Parathyroid adenoma (tissue), 2 donors: Measurements from ENCODE around the gene GSE1.
A peak's percentile ranks its signal among the peaks of the same experiment; 100 is the strongest.

ENCODE experiments used
- H2AFZ ChIP-seq: fragments of 300-600 bp; sonication (generic); one replicate; pipeline ENCODE4 v1.7.0; 2017; ENCODE audit warnings: antibody characterized with exemption, mild to moderate bottlenecking
- H3K27ac ChIP-seq: fragments of 300-600 bp; sonication (generic); one replicate; pipeline ENCODE4 v1.7.0; 2017
- H3K27me3 ChIP-seq: fragments of 300-600 bp; sonication (generic); one replicate; pipeline ENCODE4 v1.7.0; 2017; ENCODE audit warnings: low read length; ENCODE audit not compliant: control insufficient read depth, insufficient read depth
- H3K36me3 ChIP-seq: fragments of 300-600 bp; sonication (generic); one replicate; pipeline ENCODE4 v1.7.0; 2017; ENCODE audit warnings: low read length; ENCODE audit not compliant: control insufficient read depth, insufficient read depth
- H3K4me1 ChIP-seq: fragments of 300-600 bp; sonication (generic); one replicate; pipeline ENCODE4 v1.7.0; 2017; ENCODE audit warnings: control low read depth
- H3K4me2 ChIP-seq: fragments of 300-600 bp; sonication (generic); one replicate; pipeline ENCODE4 v1.7.0; 2017; ENCODE audit warnings: low read length
- H3K4me3 ChIP-seq: fragments of 300-600 bp; sonication (generic); one replicate; pipeline ENCODE4 v1.7.0; 2017; ENCODE audit warnings: low read depth, low read length
- H3K79me2 ChIP-seq: fragments of 300-600 bp; sonication (generic); one replicate; pipeline ENCODE4 v1.7.0; 2017; ENCODE audit warnings: control low read depth
- H3K9ac ChIP-seq: fragments of 300-600 bp; sonication (generic); one replicate; pipeline ENCODE4 v1.7.0; 2017; ENCODE audit warnings: mild to moderate bottlenecking
- H3K9me3 ChIP-seq: fragments of 300-600 bp; sonication (generic); one replicate; pipeline ENCODE4 v1.7.0; 2017; ENCODE audit warnings: low read length; ENCODE audit not compliant: control insufficient read depth
- CTCF ChIP-seq: fragments of 300-600 bp; sonication (generic); IDR thresholded peaks from one replicate; pipeline ENCODE4 v1.7.0; 2017; ENCODE audit warnings: antibody characterized with exemption, mild to moderate bottlenecking
- donor health status: primary hyperparathyroidism.

Gene GSE1

GRCh38 chr16:85568519-85568918 lies 44.6 kb upstream of the GSE1 start:
- H3K4me1 ChIP-seq = peaks cover 31% of the 10 kb centered on the region
- H3K9ac ChIP-seq = no peak overlapping the region
- H3K27ac ChIP-seq = no peak overlapping the region

GRCh38 chr16:85569039-85569614 lies 44.0 kb upstream of the GSE1 start:
- Histone ChIP-seq H3K27ac (peak overlapping the region; percentile 1), H3K9ac (no peak overlapping the region), H3K9me3 (no peaks in the 10 kb centered on the region)

More at GRCh38 chr16:85568519-85568918, 44.6 kb upstream of the GSE1 start:
- no peak for TF ChIP-seq CTCF
- no peak overlapping the region for H2AFZ ChIP-seq
- no peaks in the 10 kb centered on the region for H3K27me3 ChIP-seq
- H3K4me2 ChIP-seq = no peak overlapping the region
- H3K9me3 ChIP-seq = no peaks in the 10 kb centered on the region
- H3K36me3 ChIP-seq = no peaks in the 10 kb centered on the region
- H3K4me3 ChIP-seq = no peak overlapping the region
- peaks cover 79% of the 10 kb centered on the region for H3K79me2 ChIP-seq

GRCh38 chr16:85569615-85570212 lies 43.4 kb upstream of the GSE1 start:
- Histone ChIP-seq H3K36me3 (no peaks in the 10 kb centered on the region), H3K9me3 (no peaks in the 10 kb centered on the region), H3K4me3 (no peak overlapping the region), H3K9ac (no peak overlapping the region), H3K27ac (peak overlapping the region; percentile 1), H3K79me2 (peaks cover 79% of the 10 kb centered on the region), H3K4me2 (peak overlapping the region; percentile 39), H3K27me3 (no peaks in the 10 kb centered on the region), H3K4me1 (peaks cover 23% of the 10 kb centered on the region), H2AFZ (no peak overlapping the region)
- no peak for TF ChIP-seq CTCF

More at GRCh38 chr16:85569039-85569614, 44.0 kb upstream of the GSE1 start:
- H3K27me3 ChIP-seq = no peaks in the 10 kb centered on the region
- peaks cover 25% of the 10 kb centered on the region for H3K4me1 ChIP-seq
- no peaks in the 10 kb centered on the region for H3K36me3 ChIP-seq
- no peak overlapping the region for H3K4me3 ChIP-seq
- H3K4me2 ChIP-seq = no peak overlapping the region
- no peak for TF ChIP-seq CTCF
- peaks cover 79% of the 10 kb centered on the region for H3K79me2 ChIP-seq
- no peak overlapping the region for H2AFZ ChIP-seq

GRCh38 chr16:85570213-85570734 lies 42.8 kb upstream of the GSE1 start:
- no peak overlapping the region for H3K9ac ChIP-seq
- no peak overlapping the region for H2AFZ ChIP-seq
- H3K27me3 ChIP-seq = no peaks in the 10 kb centered on the region
- H3K4me2 ChIP-seq = peak overlapping the region; percentile 39
- peaks cover 27% of the 10 kb centered on the region for H3K4me1 ChIP-seq
- H3K27ac ChIP-seq = no peak overlapping the region
- H3K36me3 ChIP-seq = no peaks in the 10 kb centered on the region
- H3K4me3 ChIP-seq = no peak overlapping the region
- no peaks in the 10 kb centered on the region for H3K9me3 ChIP-seq
- H3K79me2 ChIP-seq = peaks cover 82% of the 10 kb centered on the region
- no peak for TF ChIP-seq CTCF
